Measurements from ENCODE around the gene RAB33B.

- TF ChIP-seq EZH2 (IDR thresholded peaks at IDR 0.05) (no peak), POLR2AphosphoS5 (IDR thresholded peaks at IDR 0.05; ENCODE audit: borderline replicate concordance, low read depth, low read length) (no peak)
Measured at GRCh38 chr4:139493176-139493575, 39.3 kb downstream of the RAB33B start.

Measured in SK-N-MC (cell line).